HEK293 (cell line): ENCODE data around the gene DLX2.

Experiments
- CTCF ChIA-PET: fragments of 350-600 bp; formaldehyde crosslinking; extraction: SDS; loops from one replicate; lab custom pipeline; 2021; ENCODE audit warnings: antibody characterized with exemption; lab: Yijun Ruan, JAX
- POLR2A ChIA-PET: fragments of 300-600 bp; formaldehyde crosslinking; extraction: SDS; loops from one replicate; lab custom pipeline; 2020; ENCODE audit warnings: antibody characterized with exemption, inconsistent platforms; lab: Yijun Ruan, JAX
- H3K27ac ChIP-seq: fragments of 200-500 bp; sonication (Bioruptor generic); 2 replicates; pipeline ENCODE4 v1.5.1; 2014; ENCODE audit warnings: low read depth, low read length, control low read depth, inconsistent platforms; ENCODE audit errors: extremely low read depth
- H3K36me3 ChIP-seq, 2 experiments: fragments of 200-500 bp in 1 of 2; sonication (Bioruptor generic) in 1 of 2; 1 replicate in 1 of 2; 2 replicates in 1 of 2; pipeline ENCODE4 v1.5.1; 2014 to 2017; ENCODE audit warnings: inconsistent platforms in 2 of 2, low read length in 2 of 2; ENCODE audit not compliant: control insufficient read depth in 2 of 2, insufficient read depth in 1 of 2
- H3K4me1 ChIP-seq: fragments of 200-500 bp; sonication (Bioruptor generic); 2 replicates; pipeline ENCODE4 v1.5.1; 2014; ENCODE audit warnings: mild to moderate bottlenecking, low read length, inconsistent platforms; ENCODE audit not compliant: control insufficient read depth, insufficient read depth
- H3K4me3 ChIP-seq: 2 replicates; pipeline ENCODE4 v1.5.1; 2011; ENCODE audit warnings: low read depth, mild to moderate bottlenecking, control low read depth, low read length, moderate library complexity
- H3K9me3 ChIP-seq: fragments of 200-500 bp; sonication (Bioruptor generic); 2 replicates; pipeline ENCODE4 v1.5.1; 2014; ENCODE audit warnings: low read depth, low read length, inconsistent platforms; ENCODE audit not compliant: control insufficient read depth, insufficient read depth
- GLIS1 ChIP-seq: fragments of 450-650 bp; formaldehyde crosslinking; IDR thresholded peaks from 2 replicates; pipeline ENCODE4 v1.5.1; 2016; ENCODE audit warnings: missing biosample characterization, missing genetic modification characterization
- KLF9 ChIP-seq: fragments of 450-650 bp; formaldehyde crosslinking; IDR thresholded peaks from 2 replicates; pipeline ENCODE4 v1.5.1; 2016; ENCODE audit warnings: missing biosample characterization, missing genetic modification characterization, low read depth
- PRDM6 ChIP-seq: fragments of 450-650 bp; formaldehyde crosslinking; IDR thresholded peaks from 2 replicates; pipeline ENCODE4 v1.5.1; 2017; ENCODE audit warnings: missing biosample characterization, missing genetic modification characterization
- ZBTB17 ChIP-seq: fragments of 450-650 bp; formaldehyde crosslinking; IDR thresholded peaks from 2 replicates; pipeline ENCODE4 v1.5.1; 2016; ENCODE audit warnings: missing biosample characterization, missing genetic modification characterization
- ZBTB21 ChIP-seq: fragments of 450-650 bp; formaldehyde crosslinking; IDR thresholded peaks from 2 replicates; pipeline ENCODE4 v1.5.1; 2017; ENCODE audit warnings: missing biosample characterization, missing genetic modification characterization
- ZBTB8A ChIP-seq: fragments of 450-650 bp; formaldehyde crosslinking; IDR thresholded peaks from 2 replicates; pipeline ENCODE4 v1.5.1; 2016; ENCODE audit warnings: missing biosample characterization, missing genetic modification characterization
- ZFP37 ChIP-seq: fragments of 450-650 bp; formaldehyde crosslinking; IDR thresholded peaks from 2 replicates; pipeline ENCODE4 v1.5.1; 2016; ENCODE audit warnings: missing biosample characterization, missing genetic modification characterization
- ZNF114 ChIP-seq: fragments of 450-650 bp; formaldehyde crosslinking; IDR thresholded peaks from 2 replicates; pipeline ENCODE4 v1.5.0; 2017; ENCODE audit warnings: missing biosample characterization, missing genetic modification characterization
- ZNF140 ChIP-seq: fragments of 450-650 bp; formaldehyde crosslinking; IDR thresholded peaks from 2 replicates; pipeline ENCODE4 v1.5.1; 2016; ENCODE audit warnings: missing biosample characterization, missing genetic modification characterization
- ZNF248 ChIP-seq: fragments of 450-650 bp; formaldehyde crosslinking; IDR thresholded peaks from 2 replicates; pipeline ENCODE4 v1.5.1; 2017; ENCODE audit warnings: missing biosample characterization, missing genetic modification characterization
- ZNF354C ChIP-seq: fragments of 450-650 bp; formaldehyde crosslinking; IDR thresholded peaks from 2 replicates; pipeline ENCODE4 v1.5.1; 2016; ENCODE audit warnings: missing biosample characterization, missing genetic modification characterization, low read depth, borderline replicate concordance
- ZNF404 ChIP-seq: fragments of 450-650 bp; formaldehyde crosslinking; IDR thresholded peaks from 2 replicates; pipeline ENCODE4 v1.5.1; 2017; ENCODE audit warnings: missing biosample characterization, missing genetic modification characterization
- ZNF416 ChIP-seq: fragments of 450-650 bp; formaldehyde crosslinking; IDR thresholded peaks from 2 replicates; pipeline ENCODE4 v1.5.1; 2016; ENCODE audit warnings: missing biosample characterization, missing genetic modification characterization
- ZNF473 ChIP-seq: fragments of 450-650 bp; formaldehyde crosslinking; IDR thresholded peaks from 2 replicates; pipeline ENCODE4 v1.5.1; 2017; ENCODE audit warnings: missing biosample characterization, missing genetic modification characterization
- ZNF510 ChIP-seq: fragments of 450-650 bp; formaldehyde crosslinking; IDR thresholded peaks from 2 replicates; pipeline ENCODE4 v1.5.1; 2018; ENCODE audit warnings: mild to moderate bottlenecking, missing genetic modification characterization, missing biosample characterization; ENCODE audit not compliant: insufficient replicate concordance
- ZNF555 ChIP-seq: fragments of 450-650 bp; formaldehyde crosslinking; conservative IDR thresholded peaks from 2 replicates; pipeline ENCODE4 v1.5.1; 2017; ENCODE audit warnings: missing biosample characterization, mild to moderate bottlenecking, missing genetic modification characterization, inconsistent platforms
- ZNF558 ChIP-seq: fragments of 450-650 bp; formaldehyde crosslinking; IDR thresholded peaks from 2 replicates; pipeline ENCODE4 v1.5.1; 2016; ENCODE audit warnings: missing biosample characterization, missing genetic modification characterization
- ZNF776 ChIP-seq: fragments of 450-650 bp; formaldehyde crosslinking; IDR thresholded peaks from 2 replicates; pipeline ENCODE4 v1.5.0; 2017; ENCODE audit warnings: missing biosample characterization, missing genetic modification characterization, borderline replicate concordance
- ZNF792 ChIP-seq: fragments of 450-650 bp; formaldehyde crosslinking; IDR thresholded peaks from 2 replicates; pipeline ENCODE4 v1.5.1; 2016; ENCODE audit warnings: missing biosample characterization, missing genetic modification characterization
- ZSCAN4 ChIP-seq: fragments of 450-650 bp; formaldehyde crosslinking; IDR thresholded peaks from 2 replicates; pipeline ENCODE4 v1.5.1; 2017; ENCODE audit warnings: missing biosample characterization, missing genetic modification characterization
- TF ChIP-seq, protein P1 (sequence below): fragments of 450-650 bp; formaldehyde crosslinking; conservative IDR thresholded peaks from 2 replicates; pipeline ENCODE4 v1.5.1; 2016; ENCODE audit warnings: low read depth, missing biosample characterization, missing genetic modification characterization
- TF ChIP-seq, protein P2 (sequence below): fragments of 450-650 bp; formaldehyde crosslinking; IDR thresholded peaks from 2 replicates; pipeline ENCODE4 v1.5.1; 2016; ENCODE audit warnings: missing biosample characterization, missing genetic modification characterization
- TF ChIP-seq, protein P3 (sequence below): fragments of 450-650 bp; formaldehyde crosslinking; IDR thresholded peaks from 2 replicates; pipeline ENCODE4 v1.5.1; 2016; ENCODE audit warnings: missing biosample characterization, missing genetic modification characterization

The DLX2 gene

DNA sequence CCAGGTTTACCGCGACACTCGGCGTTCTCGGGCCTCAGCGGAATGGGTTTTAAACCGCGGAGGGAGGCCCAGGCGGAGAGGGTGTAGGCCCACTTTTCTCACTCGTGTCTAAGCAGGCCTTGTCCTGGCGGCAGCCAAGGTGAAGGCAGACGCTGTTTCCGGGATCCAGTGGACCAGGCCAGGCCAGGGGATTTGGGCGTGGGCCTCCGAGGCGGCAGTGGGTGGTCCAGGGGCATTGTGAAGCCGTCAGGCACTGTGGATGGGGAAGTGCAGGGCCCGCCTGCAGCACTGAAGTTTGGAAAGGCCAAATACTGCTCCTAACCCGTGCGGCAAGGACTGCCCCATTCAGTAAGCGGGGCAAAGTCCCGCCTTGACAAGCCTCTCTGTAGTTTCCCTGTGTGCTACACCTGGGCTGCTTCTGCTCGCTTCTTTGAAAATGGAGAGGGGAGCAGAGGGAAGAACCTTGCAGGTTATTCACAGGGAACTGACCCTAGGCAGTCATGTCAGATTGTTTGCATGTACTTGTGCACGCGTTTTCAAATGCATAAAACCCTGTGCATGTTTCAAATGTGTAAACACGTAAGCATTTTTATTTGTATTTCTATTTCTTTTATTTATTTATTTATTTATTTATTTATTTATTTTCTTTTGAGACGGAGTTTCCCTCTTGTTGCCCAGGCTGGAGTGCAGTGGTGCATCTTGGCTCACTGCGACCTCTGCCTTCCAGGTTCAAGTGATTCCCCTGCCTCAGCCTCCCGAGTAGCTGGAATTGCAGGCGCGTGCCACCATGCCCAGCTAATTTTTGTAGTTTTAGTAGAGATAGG, 7.5 kb upstream of the DLX2 start (continued):
- TF ChIP-seq ZNF248 (tag by site-specific recombination) (no peak), ZBTB21 (no peak), ZNF558 (tag by site-specific recombination) (peak; percentile 70; the same call in 1 of the 2 replicates), ZBTB8A (tag by site-specific recombination) (peak; percentile 50; the same call in 1 of the 2 replicates), ZBTB17 (tag by site-specific recombination) (no peak), ZNF792 (tag by site-specific recombination) (no peak), ZNF140 (tag by site-specific recombination) (peak; percentile 74; the same call in 1 of the 2 replicates), ZNF510 (tag by site-specific recombination) (peak; percentile 43), GLIS1 (no peak), ZNF555 (tag by site-specific recombination) (peak; percentile 66; the same call in 1 of the 2 replicates)
- TF ChIP-seq, protein P1, sequence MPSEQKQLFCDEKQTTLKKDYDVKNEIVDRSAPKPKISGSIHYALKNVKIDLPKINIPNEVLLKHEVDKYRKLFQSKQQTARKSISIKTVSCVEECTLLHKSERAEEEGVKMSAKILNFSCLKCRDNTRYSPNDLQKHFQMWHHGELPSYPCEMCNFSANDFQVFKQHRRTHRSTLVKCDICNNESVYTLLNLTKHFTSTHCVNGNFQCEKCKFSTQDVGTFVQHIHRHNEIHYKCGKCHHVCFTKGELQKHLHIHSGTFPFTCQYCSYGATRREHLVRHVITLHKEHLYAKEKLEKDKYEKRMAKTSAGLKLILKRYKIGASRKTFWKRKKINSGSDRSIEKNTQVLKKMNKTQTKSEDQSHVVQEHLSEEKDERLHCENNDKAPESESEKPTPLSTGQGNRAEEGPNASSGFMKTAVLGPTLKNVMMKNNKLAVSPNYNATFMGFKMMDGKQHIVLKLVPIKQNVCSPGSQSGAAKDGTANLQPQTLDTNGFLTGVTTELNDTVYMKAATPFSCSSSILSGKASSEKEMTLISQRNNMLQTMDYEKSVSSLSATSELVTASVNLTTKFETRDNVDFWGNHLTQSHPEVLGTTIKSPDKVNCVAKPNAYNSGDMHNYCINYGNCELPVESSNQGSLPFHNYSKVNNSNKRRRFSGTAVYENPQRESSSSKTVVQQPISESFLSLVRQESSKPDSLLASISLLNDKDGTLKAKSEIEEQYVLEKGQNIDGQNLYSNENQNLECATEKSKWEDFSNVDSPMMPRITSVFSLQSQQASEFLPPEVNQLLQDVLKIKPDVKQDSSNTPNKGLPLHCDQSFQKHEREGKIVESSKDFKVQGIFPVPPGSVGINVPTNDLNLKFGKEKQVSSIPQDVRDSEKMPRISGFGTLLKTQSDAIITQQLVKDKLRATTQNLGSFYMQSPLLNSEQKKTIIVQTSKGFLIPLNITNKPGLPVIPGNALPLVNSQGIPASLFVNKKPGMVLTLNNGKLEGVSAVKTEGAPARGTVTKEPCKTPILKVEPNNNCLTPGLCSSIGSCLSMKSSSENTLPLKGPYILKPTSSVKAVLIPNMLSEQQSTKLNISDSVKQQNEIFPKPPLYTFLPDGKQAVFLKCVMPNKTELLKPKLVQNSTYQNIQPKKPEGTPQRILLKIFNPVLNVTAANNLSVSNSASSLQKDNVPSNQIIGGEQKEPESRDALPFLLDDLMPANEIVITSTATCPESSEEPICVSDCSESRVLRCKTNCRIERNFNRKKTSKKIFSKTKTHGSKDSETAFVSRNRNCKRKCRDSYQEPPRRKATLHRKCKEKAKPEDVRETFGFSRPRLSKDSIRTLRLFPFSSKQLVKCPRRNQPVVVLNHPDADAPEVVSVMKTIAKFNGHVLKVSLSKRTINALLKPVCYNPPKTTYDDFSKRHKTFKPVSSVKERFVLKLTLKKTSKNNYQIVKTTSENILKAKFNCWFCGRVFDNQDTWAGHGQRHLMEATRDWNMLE = peak; percentile 82
- TF ChIP-seq, protein P2, sequence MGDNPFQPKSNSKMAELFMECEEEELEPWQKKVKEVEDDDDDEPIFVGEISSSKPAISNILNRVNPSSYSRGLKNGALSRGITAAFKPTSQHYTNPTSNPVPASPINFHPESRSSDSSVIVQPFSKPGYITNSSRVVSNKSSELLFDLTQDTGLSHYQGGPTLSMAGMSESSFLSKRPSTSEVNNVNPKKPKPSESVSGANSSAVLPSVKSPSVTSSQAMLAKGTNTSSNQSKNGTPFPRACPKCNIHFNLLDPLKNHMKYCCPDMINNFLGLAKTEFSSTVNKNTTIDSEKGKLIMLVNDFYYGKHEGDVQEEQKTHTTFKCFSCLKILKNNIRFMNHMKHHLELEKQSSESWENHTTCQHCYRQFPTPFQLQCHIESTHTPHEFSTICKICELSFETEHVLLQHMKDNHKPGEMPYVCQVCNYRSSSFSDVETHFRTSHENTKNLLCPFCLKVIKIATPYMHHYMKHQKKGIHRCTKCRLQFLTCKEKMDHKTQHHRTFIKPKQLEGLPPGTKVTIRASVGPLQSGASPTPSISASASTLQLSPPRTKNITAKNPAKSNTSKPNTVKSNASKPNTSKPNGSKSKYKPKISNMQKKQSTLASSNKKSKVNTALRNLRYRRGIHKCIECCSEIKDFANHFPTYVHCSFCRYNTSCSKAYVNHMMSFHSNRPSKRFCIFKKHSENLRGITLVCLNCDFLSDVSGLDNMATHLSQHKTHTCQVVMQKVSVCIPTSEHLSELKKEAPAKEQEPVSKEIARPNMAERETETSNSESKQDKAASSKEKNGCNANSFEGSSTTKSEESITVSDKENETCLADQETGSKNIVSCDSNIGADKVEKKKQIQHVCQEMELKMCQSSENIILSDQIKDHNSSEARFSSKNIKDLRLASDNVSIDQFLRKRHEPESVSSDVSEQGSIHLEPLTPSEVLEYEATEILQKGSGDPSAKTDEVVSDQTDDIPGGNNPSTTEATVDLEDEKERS (tag by site-specific recombination) = no peak

GRCh38 chr2:172109256-172109987, 6.7 kb upstream of the DLX2 start:
- ChIA-PET POLR2A (no interaction called here), CTCF (interaction anchor here (1.3 kb wide), 1 partner anchor 403 kb away, joined by 3 read pairs; no protein-coding TSS in a partner anchor)
- no peaks in the 10 kb centered on the region for H3K4me1 ChIP-seq
- TF ChIP-seq PRDM6 (tag by site-specific recombination) (no peak), ZNF776 (tag by site-specific recombination) (no peak), ZNF114 (tag by site-specific recombination) (no peak), ZNF354C (tag by site-specific recombination) (no peak), ZSCAN4 (tag by site-specific recombination) (no peak), ZFP37 (tag by site-specific recombination) (no peak), ZNF416 (tag by site-specific recombination) (no peak), ZNF473 (tag by site-specific recombination) (no peak), ZNF404 (tag by site-specific recombination) (no peak), KLF9 (no peak)
- TF ChIP-seq, protein P3, sequence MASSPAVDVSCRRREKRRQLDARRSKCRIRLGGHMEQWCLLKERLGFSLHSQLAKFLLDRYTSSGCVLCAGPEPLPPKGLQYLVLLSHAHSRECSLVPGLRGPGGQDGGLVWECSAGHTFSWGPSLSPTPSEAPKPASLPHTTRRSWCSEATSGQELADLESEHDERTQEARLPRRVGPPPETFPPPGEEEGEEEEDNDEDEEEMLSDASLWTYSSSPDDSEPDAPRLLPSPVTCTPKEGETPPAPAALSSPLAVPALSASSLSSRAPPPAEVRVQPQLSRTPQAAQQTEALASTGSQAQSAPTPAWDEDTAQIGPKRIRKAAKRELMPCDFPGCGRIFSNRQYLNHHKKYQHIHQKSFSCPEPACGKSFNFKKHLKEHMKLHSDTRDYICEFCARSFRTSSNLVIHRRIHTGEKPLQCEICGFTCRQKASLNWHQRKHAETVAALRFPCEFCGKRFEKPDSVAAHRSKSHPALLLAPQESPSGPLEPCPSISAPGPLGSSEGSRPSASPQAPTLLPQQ (tag by site-specific recombination) = no peak

More at GRCh38 chr2:172109256-172109987, 6.7 kb upstream of the DLX2 start:
- no peak overlapping the region for H3K27ac ChIP-seq
- H3K36me3 ChIP-seq = no peaks in the 10 kb centered on the region
- H3K9me3 ChIP-seq = no peaks in the 10 kb centered on the region
- no peak overlapping the region for H3K4me3 ChIP-seq
